GM18502 (cell line): ENCODE results near the gene CTPS2.
"Not testable (repeated sequence)": the region's sequence is repeated elsewhere in the genome, so short reads cannot be mapped to it uniquely, and the experiment has no call there.

Experiments
- ATAC-seq: cut with Tn5 transposase; IDR thresholded peaks from one replicate; pipeline ENCODE4 v1.9.1; 2021; ENCODE audit warnings: mild to moderate bottlenecking; ENCODE audit not compliant: unreplicated experiment, poor library complexity

The CTPS2 gene

DNA sequence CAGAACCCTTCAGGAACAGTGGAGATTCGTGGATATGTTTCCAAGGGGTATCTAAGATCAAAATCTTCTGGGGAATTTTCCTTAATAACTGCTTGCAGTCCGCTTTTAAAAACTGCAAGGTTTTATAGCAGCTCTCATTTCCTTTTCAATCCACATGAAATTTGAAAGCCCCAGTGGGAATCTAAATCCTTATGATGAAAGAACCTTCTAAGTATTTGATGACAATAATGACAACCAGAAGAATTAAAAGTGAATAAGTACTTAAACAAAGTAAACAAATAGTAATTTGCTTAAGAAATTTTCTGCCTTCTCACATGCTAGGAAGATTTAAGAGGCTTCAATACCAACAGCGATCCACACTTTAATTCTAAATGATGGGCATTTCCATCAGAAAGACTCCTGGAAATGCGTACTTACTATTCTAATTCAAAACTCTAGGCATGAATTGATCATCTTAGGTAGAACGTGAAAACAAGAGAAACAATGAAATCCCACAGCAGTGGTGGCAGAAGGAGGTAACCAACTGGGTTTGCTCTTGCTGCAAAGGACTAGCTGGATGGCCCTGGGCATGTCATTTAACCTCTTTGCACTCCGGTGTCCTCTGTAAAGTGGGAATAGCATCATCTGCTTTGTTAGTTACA lies 100.1 kb downstream of the CTPS2 start:
- ATAC-seq, result no peak

DNA sequence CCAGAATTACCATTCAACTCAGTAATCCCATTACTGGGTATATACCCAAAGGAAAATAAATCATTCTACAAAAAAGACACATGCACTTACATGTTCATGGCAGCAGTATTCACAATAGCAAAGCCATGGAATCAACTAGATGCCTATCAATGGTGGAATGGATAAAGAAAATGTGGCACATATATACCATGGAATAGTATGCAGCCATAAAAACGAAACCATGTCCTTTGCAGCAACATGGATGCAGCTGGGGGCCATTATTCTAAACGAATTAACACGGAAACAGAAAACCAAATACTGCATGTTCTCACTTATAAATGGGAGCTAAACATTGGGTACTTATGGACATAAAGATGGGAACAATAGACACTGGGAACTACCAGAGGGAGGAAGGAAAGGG lies 101.8 kb downstream of the CTPS2 start:
- not testable (repeated sequence) for ATAC-seq

DNA sequence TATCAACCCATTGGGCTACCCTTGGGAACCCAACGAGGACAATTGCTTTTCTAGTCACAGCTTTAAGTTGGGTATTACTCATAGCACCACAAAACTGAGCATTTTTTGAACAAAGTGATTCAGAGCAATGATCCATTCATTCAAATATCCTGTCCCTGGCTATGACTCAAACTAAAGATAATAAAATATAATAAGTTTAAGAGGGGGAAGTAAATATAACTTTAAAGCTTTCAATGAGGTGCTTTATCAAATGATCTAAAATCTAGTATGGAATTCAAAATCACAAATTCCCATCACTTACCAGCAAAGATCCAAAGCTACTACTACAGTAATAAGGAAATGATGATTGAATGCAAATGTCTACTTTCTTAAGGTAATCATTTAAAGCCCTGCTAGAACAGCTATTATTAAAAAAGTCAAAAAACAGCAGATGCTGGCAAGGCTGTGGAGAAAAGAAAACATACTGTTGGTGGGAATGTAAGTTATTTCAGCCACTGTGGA lies 102.3 kb downstream of the CTPS2 start:
- ATAC-seq, result no peak

- ATAC-seq, result no peak
Measured at GRCh38 chrX:16606142-16606720, 106.2 kb downstream of the CTPS2 start.

GRCh38 chrX:16604337-16604736 lies 108.1 kb downstream of the CTPS2 start:
- no peak for ATAC-seq

- no peak for ATAC-seq
Measured at GRCh38 chrX:16603822-16604221, 108.6 kb downstream of the CTPS2 start.

GRCh38 chrX:16603235-16603634 lies 109.2 kb downstream of the CTPS2 start:
- ATAC-seq, result not testable (repeated sequence)

DNA sequence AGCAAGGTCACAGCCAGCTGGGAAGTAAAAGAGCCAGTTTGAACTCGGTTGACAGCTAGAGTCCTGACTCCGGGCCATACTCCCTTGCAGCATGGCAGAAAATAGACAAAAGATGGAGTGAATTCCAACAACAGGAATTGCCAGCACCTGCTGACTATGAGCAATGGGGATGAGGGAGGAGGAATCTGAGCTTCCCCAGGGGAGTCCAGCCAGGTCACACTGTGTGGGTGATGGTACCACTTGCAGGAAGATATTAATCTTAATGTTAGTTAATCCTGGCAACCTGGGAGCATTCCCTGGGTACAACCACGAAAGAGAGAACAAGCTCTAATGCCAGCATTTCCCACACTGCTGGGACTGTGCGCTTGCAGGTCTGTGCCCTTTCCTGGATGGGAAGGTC lies 110.6 kb downstream of the CTPS2 start:
- ATAC-seq, result no peak

- no peak for ATAC-seq
Measured at GRCh38 chrX:16594490-16594889, 118.0 kb downstream of the CTPS2 start.

DNA sequence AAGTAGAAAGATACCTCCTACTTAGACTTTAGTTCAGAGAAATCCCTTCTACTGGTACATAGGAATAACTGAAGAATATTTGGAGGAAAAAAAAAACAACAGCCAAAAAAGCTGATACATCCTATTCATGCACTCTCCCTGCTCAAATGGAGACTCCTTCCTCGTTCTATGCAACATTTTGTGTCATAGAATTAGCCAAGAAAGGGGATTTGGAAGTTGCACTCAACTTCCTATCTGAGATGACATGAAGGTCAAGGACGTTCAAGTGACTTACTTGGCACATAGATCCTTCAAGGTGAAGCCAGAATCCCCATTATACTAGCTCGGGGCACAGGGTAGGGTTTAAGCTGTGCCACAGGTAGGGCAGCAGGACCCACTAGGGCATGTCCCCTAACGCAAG lies 118.7 kb downstream of the CTPS2 start:
- ATAC-seq, result no peak

DNA sequence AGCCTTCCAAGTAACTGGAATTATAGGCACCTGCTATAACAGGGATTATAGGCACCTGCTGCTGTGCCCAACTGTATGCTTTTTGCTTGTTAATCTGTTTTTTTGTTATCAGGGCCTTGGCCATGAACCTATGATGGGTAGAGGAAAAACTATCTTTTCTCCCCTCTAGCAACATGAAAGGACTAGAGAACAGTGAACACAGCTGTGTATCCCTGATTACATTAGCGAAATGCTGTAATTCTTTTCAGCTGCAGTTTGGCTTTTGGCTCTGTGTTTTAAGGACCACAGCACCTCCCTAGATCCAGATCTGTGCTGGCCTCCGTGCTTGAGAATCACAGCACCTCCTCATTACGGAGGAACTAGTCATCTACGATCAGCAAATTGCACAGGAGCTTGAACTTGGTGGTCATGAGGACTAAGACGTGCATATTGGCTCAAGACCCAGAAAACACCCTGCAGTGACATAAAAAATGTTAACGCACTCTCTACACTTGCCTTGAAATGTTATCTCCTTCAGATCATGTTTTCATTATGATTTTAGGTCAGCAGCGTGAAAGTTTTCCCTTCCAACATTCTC lies 120.2 kb downstream of the CTPS2 start:
- no peak for ATAC-seq

DNA sequence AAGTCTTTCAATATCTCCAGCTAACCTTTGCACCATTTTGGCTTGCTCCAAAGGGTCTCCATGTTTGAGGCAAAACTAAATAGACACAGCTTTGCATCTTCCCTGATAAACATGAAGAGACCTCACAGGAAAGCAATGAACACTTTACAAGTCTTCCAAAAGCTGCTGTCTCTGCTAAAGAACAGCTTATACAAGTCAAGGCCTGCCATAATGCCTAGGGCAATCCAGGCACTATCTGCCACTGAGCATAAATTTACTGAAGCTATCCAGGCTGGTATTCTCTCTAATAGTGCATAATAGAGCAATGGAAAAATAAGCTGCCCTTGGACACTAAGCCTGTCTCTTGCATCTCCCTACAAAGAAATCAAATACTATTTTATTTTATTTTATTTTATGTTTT lies 122.6 kb downstream of the CTPS2 start:
- no peak for ATAC-seq

DNA sequence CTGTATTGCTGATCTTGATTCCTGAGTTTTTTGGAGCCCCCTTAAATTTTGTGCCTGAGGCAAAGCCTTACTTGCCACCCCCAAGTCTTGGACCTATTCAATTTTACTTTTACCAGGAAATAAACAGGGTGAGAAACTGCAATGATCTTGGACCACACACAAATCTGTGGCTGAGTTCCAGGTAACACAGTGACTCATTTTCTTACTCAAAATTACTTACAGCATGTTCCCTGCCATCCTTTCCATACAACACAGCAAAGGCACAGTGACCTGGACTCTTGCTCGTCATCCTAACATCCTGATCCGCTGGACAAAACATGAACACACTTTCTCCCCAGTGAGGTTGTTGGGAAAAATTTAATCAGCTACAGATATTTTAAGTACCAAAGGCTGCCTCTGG lies 123.3 kb downstream of the CTPS2 start:
- ATAC-seq, result no peak

GRCh38 chrX:16588266-16588665 lies 124.2 kb downstream of the CTPS2 start:
- no peak for ATAC-seq

- ATAC-seq, result no peak
Measured at GRCh38 chrX:16587836-16588235, 124.6 kb downstream of the CTPS2 start.

- ATAC-seq, result no peak
Measured at GRCh38 chrX:16586377-16587112, 125.9 kb downstream of the CTPS2 start.

GRCh38 chrX:16585486-16586376 lies 126.7 kb downstream of the CTPS2 start:
- no peak for ATAC-seq

GRCh38 chrX:16580004-16580797 lies 132.3 kb downstream of the CTPS2 start:
- ATAC-seq, result not testable (repeated sequence)

- ATAC-seq, result no peak
Measured at GRCh38 chrX:16579517-16579916, 133.0 kb downstream of the CTPS2 start.
